ENCODE data around the gene SH2D2A. TPM values are rescaled to one million over a fixed set of nuclear protein-coding genes. Genes with fewer than 3 reads are reported as not detected.

SH2D2A gene
- total RNA-seq, 2 donors from 2014 or later: 2.4 to 7.7 TPM

DNA sequence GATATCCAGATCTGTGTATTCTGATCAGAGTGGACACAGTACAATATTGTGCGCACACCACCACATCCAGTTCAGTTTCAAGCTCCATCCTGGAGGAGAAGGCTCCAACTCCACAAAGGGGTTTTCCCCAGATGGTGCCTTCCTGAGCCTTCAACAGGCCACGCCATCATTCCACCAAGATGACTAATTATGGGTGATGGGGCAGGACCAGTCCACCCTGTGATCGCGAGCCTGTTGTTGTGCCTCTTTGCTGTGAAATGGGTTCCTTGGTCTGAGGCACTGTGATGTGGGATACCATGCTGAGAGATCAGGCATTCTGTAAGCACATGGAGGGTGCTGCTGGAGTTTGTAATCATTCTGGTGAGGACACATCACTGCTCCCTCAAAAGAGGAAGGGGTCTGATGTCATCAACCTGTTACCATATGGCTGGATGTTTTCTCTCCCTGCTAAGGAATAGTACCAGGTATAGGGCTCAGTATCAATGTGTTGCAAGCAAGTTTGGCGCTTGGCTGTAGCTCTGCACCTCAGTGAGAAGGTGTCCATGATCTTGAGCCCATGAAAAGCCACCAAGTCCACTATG is 6.7 kb upstream of the SH2D2A start:
- Histone ChIP-seq H3K4me3 (ENCODE audit: low read length) (no peak overlapping the region), H3K9me3 (ENCODE audit: control insufficient read depth, low read length) (no peaks in the 10 kb centered on the region), H3K27ac (ENCODE audit: low read depth, low read length) (no peak overlapping the region), H3K36me3 (ENCODE audit: control insufficient read depth, insufficient read depth, low read length) (no peaks in the 10 kb centered on the region), H3K9ac (ENCODE audit: extremely low read depth, low read length, poor library complexity, severe bottlenecking) (no peak overlapping the region), H3K4me1 (ENCODE audit: control insufficient read depth, insufficient read depth, low read length) (no peaks in the 10 kb centered on the region), H3K27me3 (ENCODE audit: control insufficient read depth, insufficient read depth, low read length, poor library complexity, severe bottlenecking) (peaks cover 16% of the 10 kb centered on the region)
- no peaks in the 10 kb centered on the region for H3K36me3 Mint-ChIP-seq (ENCODE audit: low read depth)
- H3K27me3 Mint-ChIP-seq (ENCODE audit: insufficient read depth): peaks cover 57% of the 10 kb centered on the region
- DNase-seq: no peak
- no peaks in the 10 kb centered on the region for H3K4me1 Mint-ChIP-seq
- TF ChIP-seq CTCF (conservative IDR thresholded peaks at IDR 0.05): no peak
- 71 to 84% methylated on average over 1 to 5 of the region's 5 CpGs for WGBS, 2 experiments (ENCODE audit: insufficient coverage in 1 of 2, insufficient read length in 1 of 2)
- no peaks in the 10 kb centered on the region for H3K9me3 Mint-ChIP-seq
- H3K4me3 Mint-ChIP-seq: no peak overlapping the region
- no peak overlapping the region for H3K27ac Mint-ChIP-seq

DNA sequence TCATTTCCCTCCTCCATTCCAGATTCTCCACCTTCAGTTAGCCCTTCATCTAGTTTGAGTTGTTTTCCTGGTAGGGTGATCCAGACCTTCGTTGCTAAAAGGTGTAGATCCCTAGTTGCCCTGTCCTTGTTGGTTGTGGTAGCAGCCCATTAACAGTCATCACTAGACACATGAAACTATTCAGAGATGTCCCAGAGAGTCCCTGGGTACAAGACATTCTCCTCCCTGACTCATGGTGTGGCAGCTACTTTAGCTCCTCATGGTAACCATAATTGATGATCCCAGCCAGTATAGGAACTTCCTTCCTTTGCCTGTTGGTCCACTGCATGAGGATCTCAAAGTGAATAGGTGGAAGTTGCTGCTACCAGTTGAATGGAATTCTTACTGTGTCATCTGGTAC is 6.0 kb upstream of the SH2D2A start:
- Histone ChIP-seq H3K4me3 (ENCODE audit: low read length) (no peak overlapping the region), H3K36me3 (ENCODE audit: control insufficient read depth, insufficient read depth, low read length) (no peaks in the 10 kb centered on the region), H3K27me3 (ENCODE audit: control insufficient read depth, insufficient read depth, low read length, poor library complexity, severe bottlenecking) (peaks cover 16% of the 10 kb centered on the region), H3K9me3 (ENCODE audit: control insufficient read depth, low read length) (no peaks in the 10 kb centered on the region), H3K4me1 (ENCODE audit: control insufficient read depth, insufficient read depth, low read length) (no peaks in the 10 kb centered on the region), H3K9ac (ENCODE audit: extremely low read depth, low read length, poor library complexity, severe bottlenecking) (no peak overlapping the region), H3K27ac (ENCODE audit: low read depth, low read length) (no peak overlapping the region)
- Mint-ChIP-seq H3K36me3 (ENCODE audit: low read depth) (no peaks in the 10 kb centered on the region), H3K9me3 (no peaks in the 10 kb centered on the region), H3K27me3 (ENCODE audit: insufficient read depth) (peaks cover 57% of the 10 kb centered on the region), H3K4me3 (no peak overlapping the region), H3K27ac (no peak overlapping the region), H3K4me1 (no peaks in the 10 kb centered on the region)
- 78 to 88% methylated on average over 1 of the region's 1 CpG for WGBS, 2 experiments (ENCODE audit: insufficient coverage in 1 of 2, insufficient read length in 1 of 2)
- no peak for TF ChIP-seq CTCF (conservative IDR thresholded peaks at IDR 0.05)
- no peak for DNase-seq

- Mint-ChIP-seq H3K9me3 (no peaks in the 10 kb centered on the region), H3K4me3 (no peak overlapping the region), H3K27me3 (ENCODE audit: insufficient read depth) (peaks cover 60% of the 10 kb centered on the region), H3K36me3 (ENCODE audit: low read depth) (no peaks in the 10 kb centered on the region), H3K4me1 (peaks cover 3% of the 10 kb centered on the region), H3K27ac (no peak overlapping the region)
- DNase-seq: no peak
- Histone ChIP-seq H3K9me3 (ENCODE audit: control insufficient read depth, low read length) (no peaks in the 10 kb centered on the region), H3K9ac (ENCODE audit: extremely low read depth, low read length, poor library complexity, severe bottlenecking) (no peak overlapping the region), H3K27me3 (ENCODE audit: control insufficient read depth, insufficient read depth, low read length, poor library complexity, severe bottlenecking) (peaks cover 16% of the 10 kb centered on the region), H3K36me3 (ENCODE audit: control insufficient read depth, insufficient read depth, low read length) (no peaks in the 10 kb centered on the region), H3K4me1 (ENCODE audit: control insufficient read depth, insufficient read depth, low read length) (no peaks in the 10 kb centered on the region), H3K4me3 (ENCODE audit: low read length) (no peak overlapping the region), H3K27ac (ENCODE audit: low read depth, low read length) (no peak overlapping the region)
- TF ChIP-seq CTCF (conservative IDR thresholded peaks at IDR 0.05): no peak
- whole genome bisulfite sequencing, 2 experiments (ENCODE audit: insufficient coverage in 1 of 2, insufficient read length in 1 of 2): 74 to 85% methylated on average over 2 to 4 of the region's 4 CpGs
Measured at GRCh38 chr1:156821801-156822200, 5.2 kb upstream of the SH2D2A start.

All from endodermal cell (in vitro differentiated cells).